Endothelial cell of hepatic sinusoid (primary cell): Measurements from ENCODE around the gene BICRA.

Experiments
- in situ Hi-C: cut with HindIII; loops from 2 replicates; pipeline ENCODE4 v1.10.0; 2017; ENCODE audit warnings: low sequenced_read_pairs

Gene BICRA

GRCh38 chr19:47600246-47601179 is 8.4 kb upstream of the BICRA start:
- in situ Hi-C loops = no loop called here

- in situ Hi-C loops = no loop called here
Measured at GRCh38 chr19:47601180-47601904, 7.6 kb upstream of the BICRA start.

GRCh38 chr19:47603706-47604565 is 5.0 kb upstream of the BICRA start:
- in situ Hi-C loops = no loop called here

- in situ Hi-C loops = no loop called here
Measured at GRCh38 chr19:47607564-47608073, 1.3 kb upstream of the BICRA start.

- in situ Hi-C loops = no loop called here
Measured at GRCh38 chr19:47608074-47608918, 638 bp upstream of the BICRA start.

GRCh38 chr19:47609906-47610894 is 1.3 kb downstream of the BICRA start:
- in situ Hi-C loops = loop anchor here (5.0 kb wide), 4 partner anchors 53 to 163 kb away; no protein-coding TSS in a partner anchor

- in situ Hi-C loops = loop anchor here (5.0 kb wide), 4 partner anchors 54 to 164 kb away; no protein-coding TSS in a partner anchor
Measured at GRCh38 chr19:47610902-47611301, 2.0 kb downstream of the BICRA start.

- in situ Hi-C loops = loop anchor here (5.0 kb wide), 4 partner anchors 56 to 166 kb away; no protein-coding TSS in a partner anchor
Measured at GRCh38 chr19:47613165-47614020, 4.5 kb downstream of the BICRA start.

GRCh38 chr19:47614021-47614295 is 5.0 kb downstream of the BICRA start:
- in situ Hi-C loops = loop anchor here (5.0 kb wide), 4 partner anchors 57 to 167 kb away; no protein-coding TSS in a partner anchor

GRCh38 chr19:47614559-47614958 is 5.6 kb downstream of the BICRA start:
- in situ Hi-C loops = loop anchor here (5.0 kb wide), 4 partner anchors 57 to 167 kb away; no protein-coding TSS in a partner anchor

GRCh38 chr19:47615230-47615629 is 6.3 kb downstream of the BICRA start:
- in situ Hi-C loops = no loop called here

GRCh38 chr19:47615714-47616113 is 6.8 kb downstream of the BICRA start:
- in situ Hi-C loops = no loop called here

GRCh38 chr19:47618771-47619170 is 9.8 kb downstream of the BICRA start:
- in situ Hi-C loops = no loop called here

- in situ Hi-C loops = no loop called here
Measured at GRCh38 chr19:47619763-47620162, 10.8 kb downstream of the BICRA start.

- in situ Hi-C loops = no loop called here
Measured at GRCh38 chr19:47623151-47623920, 14.4 kb downstream of the BICRA start.

- in situ Hi-C loops = no loop called here
Measured at GRCh38 chr19:47623921-47624391, 15.0 kb downstream of the BICRA start.

- in situ Hi-C loops = no loop called here
Measured at GRCh38 chr19:47625650-47626049, 16.7 kb downstream of the BICRA start.
